ENCODE results near the gene ALPP. TPM values are rescaled to one million over a fixed set of nuclear protein-coding genes. Genes with fewer than 3 reads are reported as not detected.
"Not testable (repeated sequence)": the region's sequence is repeated elsewhere in the genome, so short reads cannot be mapped to it uniquely, and the experiment has no call there.

ALPP gene
- total RNA-seq, 1 donor from 2014 or later: not detected

DNA sequence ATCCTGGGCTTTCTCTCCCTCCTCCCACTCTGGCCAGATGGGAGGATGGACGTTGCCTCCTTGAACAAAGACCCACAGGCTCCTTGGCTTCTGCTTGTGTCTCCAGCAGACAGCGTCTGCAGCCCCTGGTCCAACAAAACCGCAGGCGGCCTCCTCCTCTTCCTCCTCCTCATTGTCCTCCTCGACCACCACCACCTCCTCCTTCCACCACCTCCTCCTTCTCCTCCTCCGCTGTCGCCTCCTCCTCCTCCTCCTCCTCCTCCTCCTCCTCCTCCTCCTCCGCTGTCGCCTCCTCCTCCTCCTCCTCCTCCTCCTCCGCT, 45.7 kb upstream of the ALPP start:
- Histone ChIP-seq H2AFZ (replicated peaks) (no peak overlapping the region), H3K4me3 (no peak overlapping the region), H3K4me1 (no peaks in the 10 kb centered on the region), H4K20me1 (ENCODE audit: low read depth) (no peaks in the 10 kb centered on the region), H3K4me2 (no peak overlapping the region), H3F3A (ENCODE audit: low read depth) (no peaks in the 10 kb centered on the region), H3K79me2 (ENCODE audit: low read depth) (no peaks in the 10 kb centered on the region), H3K9me3 (ENCODE audit: low read depth) (no peaks in the 10 kb centered on the region), H3K36me3 (no peaks in the 10 kb centered on the region), H3K27me3 (no peaks in the 10 kb centered on the region), H3K27ac (no peak overlapping the region), H3K9ac (no peak overlapping the region)
- peaks cover 3% of the 10 kb centered on the region for H3K27me3 Mint-ChIP-seq (ENCODE audit: insufficient read depth, low read depth)
- no peak for DNase-seq (ENCODE audit: low spot score)
- H3K36me3 Mint-ChIP-seq: no peaks in the 10 kb centered on the region
- no peaks in the 10 kb centered on the region for H3K9me3 Mint-ChIP-seq
- no peak for TF ChIP-seq CTCF (IDR thresholded peaks at IDR 0.05)
- TF ChIP-seq EZH2 (IDR thresholded peaks at IDR 0.05): no peak
- no peak for TF ChIP-seq EZH2phosphoT487 (IDR thresholded peaks at IDR 0.05)
- H3K4me3 Mint-ChIP-seq: no peak overlapping the region
- H3K27ac Mint-ChIP-seq: no peak overlapping the region
- H3K4me1 Mint-ChIP-seq: peaks cover 3% of the 10 kb centered on the region

- DNase-seq (ENCODE audit: low spot score): peak; percentile 40
- Histone ChIP-seq H3K36me3 (no peaks in the 10 kb centered on the region), H3K27me3 (no peaks in the 10 kb centered on the region), H2AFZ (replicated peaks) (no peak overlapping the region), H3F3A (ENCODE audit: low read depth) (no peaks in the 10 kb centered on the region), H3K4me1 (no peaks in the 10 kb centered on the region), H4K20me1 (ENCODE audit: low read depth) (no peaks in the 10 kb centered on the region), H3K4me2 (no peak overlapping the region), H3K9me3 (ENCODE audit: low read depth) (no peaks in the 10 kb centered on the region), H3K4me3 (no peak overlapping the region), H3K27ac (no peak overlapping the region), H3K9ac (no peak overlapping the region), H3K79me2 (ENCODE audit: low read depth) (no peaks in the 10 kb centered on the region)
- Mint-ChIP-seq H3K4me3 (no peak overlapping the region), H3K9me3 (no peaks in the 10 kb centered on the region), H3K27me3 (ENCODE audit: insufficient read depth, low read depth) (peaks cover 3% of the 10 kb centered on the region), H3K36me3 (no peaks in the 10 kb centered on the region), H3K27ac (no peak overlapping the region), H3K4me1 (peaks cover 3% of the 10 kb centered on the region)
- TF ChIP-seq EZH2phosphoT487 (IDR thresholded peaks at IDR 0.05) (no peak), CTCF (IDR thresholded peaks at IDR 0.05) (peak; percentile 55)
Measured at GRCh38 chr2:232333361-232334135, 45.0 kb upstream of the ALPP start.

- not testable (repeated sequence) for H3K9me3 Mint-ChIP-seq; H3F3A ChIP-seq (ENCODE audit: low read depth); H3K27ac ChIP-seq; H2AFZ ChIP-seq (replicated peaks); H3K9ac ChIP-seq; H3K9me3 ChIP-seq (ENCODE audit: low read depth); H3K27ac Mint-ChIP-seq; H3K4me3 Mint-ChIP-seq; H3K27me3 ChIP-seq; H3K79me2 ChIP-seq (ENCODE audit: low read depth); H3K27me3 Mint-ChIP-seq (ENCODE audit: insufficient read depth, low read depth); H3K4me3 ChIP-seq; DNase-seq (ENCODE audit: low spot score); H3K36me3 Mint-ChIP-seq; H3K4me2 ChIP-seq; H4K20me1 ChIP-seq (ENCODE audit: low read depth); H3K36me3 ChIP-seq; H3K4me1 ChIP-seq; H3K4me1 Mint-ChIP-seq
Measured at GRCh38 chr2:232334136-232334884, 44.2 kb upstream of the ALPP start.

DNA sequence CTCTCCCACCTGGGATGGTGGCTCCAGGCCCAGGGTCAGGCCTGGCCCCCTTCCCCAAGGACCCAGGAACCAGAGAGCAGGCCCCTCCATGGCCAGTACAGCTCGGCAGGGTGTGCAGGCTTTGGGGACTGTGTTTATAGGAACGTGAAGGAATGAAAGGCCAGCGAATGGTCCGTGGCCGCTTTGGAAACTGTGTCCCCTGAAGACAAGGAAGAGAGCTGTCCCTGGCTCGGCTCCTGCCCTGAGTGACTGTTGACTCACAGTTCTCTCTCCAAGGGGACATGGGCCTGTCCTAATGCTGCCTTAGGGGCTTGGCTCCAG, 43.7 kb upstream of the ALPP start:
- not testable (repeated sequence) for H3K27ac Mint-ChIP-seq; H3K36me3 Mint-ChIP-seq; H2AFZ ChIP-seq (replicated peaks); H3K36me3 ChIP-seq; H3K4me1 Mint-ChIP-seq; H3K27ac ChIP-seq; H3K4me1 ChIP-seq; H3K27me3 ChIP-seq; H3K4me3 Mint-ChIP-seq; H3K4me2 ChIP-seq; H3K9me3 Mint-ChIP-seq; H3F3A ChIP-seq (ENCODE audit: low read depth); H3K4me3 ChIP-seq; H3K27me3 Mint-ChIP-seq (ENCODE audit: insufficient read depth, low read depth); H3K9me3 ChIP-seq (ENCODE audit: low read depth); H3K79me2 ChIP-seq (ENCODE audit: low read depth); H3K9ac ChIP-seq; H4K20me1 ChIP-seq (ENCODE audit: low read depth); DNase-seq (ENCODE audit: low spot score)

Measured in neural progenitor cell (in vitro differentiated cells).